ENCODE measurements around the gene OR10AD1.
"Not testable (repeated sequence)": the region's sequence is repeated elsewhere in the genome, so short reads cannot be mapped to it uniquely, and the experiment has no call there.

Gene OR10AD1

DNA sequence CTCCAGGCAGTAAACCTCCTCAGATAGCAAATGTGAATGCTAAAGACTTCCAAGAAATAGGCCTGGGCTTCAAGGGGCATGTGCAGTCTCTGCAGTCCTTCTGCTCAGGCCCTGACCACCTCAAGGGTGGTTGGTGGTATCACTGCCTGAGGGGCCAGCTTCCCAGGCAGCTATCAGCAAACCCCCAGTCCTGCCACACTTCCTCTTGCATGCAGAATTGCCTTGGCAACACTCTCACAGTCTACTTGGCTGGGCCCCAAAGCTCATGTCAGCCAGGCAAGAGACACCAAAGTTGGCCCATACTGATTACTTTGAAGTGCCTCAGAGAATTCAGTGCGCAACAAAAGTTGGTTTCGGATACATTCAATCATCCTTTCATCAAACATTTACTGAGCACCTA lies 42.3 kb downstream of the OR10AD1 start:
- Histone ChIP-seq H2AFZ (ENCODE audit: low read length, unreplicated experiment) (no peak overlapping the region), H3K36me3 (ENCODE audit: insufficient read depth, low read length) (no peaks in the 10 kb centered on the region), H3K27ac (ENCODE audit: low read depth, low read length) (no peak overlapping the region), H3K27me3 (ENCODE audit: insufficient read depth, low read length) (no peaks in the 10 kb centered on the region), H3K4me3 (ENCODE audit: low read depth, low read length) (no peak overlapping the region), H3K4me1 (ENCODE audit: control insufficient read depth, insufficient read depth, low read length, unreplicated experiment) (peaks cover 6% of the 10 kb centered on the region), H3K79me2 (ENCODE audit: control insufficient read depth, insufficient read depth, low read length, unreplicated experiment) (peaks cover 4% of the 10 kb centered on the region)

DNA sequence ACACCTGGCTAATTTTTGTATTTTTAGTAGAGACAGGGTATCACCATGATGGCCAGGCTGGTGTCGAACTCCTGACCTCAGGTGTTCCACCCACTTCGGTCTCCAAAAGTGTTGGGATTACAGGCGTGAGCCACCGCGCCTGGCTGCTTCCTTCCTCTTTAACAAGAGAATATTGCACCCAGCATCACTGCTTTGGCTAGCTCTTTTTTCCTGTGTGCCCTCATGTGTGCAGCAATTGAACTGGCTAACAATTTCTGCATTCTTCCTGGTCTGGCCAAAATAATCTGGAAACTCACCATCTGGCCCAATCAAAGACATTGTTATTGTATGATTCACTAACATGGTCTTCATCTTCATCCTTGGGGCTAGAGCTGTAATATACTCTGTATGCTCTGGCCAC lies 43.0 kb downstream of the OR10AD1 start:
- H3K36me3 ChIP-seq (ENCODE audit: insufficient read depth, low read length), result no peaks in the 10 kb centered on the region
- peaks cover 7% of the 10 kb centered on the region for H3K79me2 ChIP-seq (ENCODE audit: control insufficient read depth, insufficient read depth, low read length, unreplicated experiment)
- no peaks in the 10 kb centered on the region for H3K27me3 ChIP-seq (ENCODE audit: insufficient read depth, low read length)
- no peak overlapping the region for H2AFZ ChIP-seq (ENCODE audit: low read length, unreplicated experiment)
- no peak overlapping the region for H3K4me3 ChIP-seq (ENCODE audit: low read depth, low read length)
- peaks cover 6% of the 10 kb centered on the region for H3K4me1 ChIP-seq (ENCODE audit: control insufficient read depth, insufficient read depth, low read length, unreplicated experiment)
- no peak overlapping the region for H3K27ac ChIP-seq (ENCODE audit: low read depth, low read length)

GRCh38 chr12:48157889-48158370 lies 45.2 kb downstream of the OR10AD1 start:
- H3K27me3 ChIP-seq (ENCODE audit: insufficient read depth, low read length), result no peaks in the 10 kb centered on the region
- no peak overlapping the region for H3K27ac ChIP-seq (ENCODE audit: low read depth, low read length)
- peaks cover 6% of the 10 kb centered on the region for H3K4me1 ChIP-seq (ENCODE audit: control insufficient read depth, insufficient read depth, low read length, unreplicated experiment)
- H2AFZ ChIP-seq (ENCODE audit: low read length, unreplicated experiment), result peak overlapping the region; percentile 98
- H3K79me2 ChIP-seq (ENCODE audit: control insufficient read depth, insufficient read depth, low read length, unreplicated experiment), result peaks cover 9% of the 10 kb centered on the region
- peak overlapping the region; percentile 90 for H3K4me3 ChIP-seq (ENCODE audit: low read depth, low read length)
- no peaks in the 10 kb centered on the region for H3K36me3 ChIP-seq (ENCODE audit: insufficient read depth, low read length)

DNA sequence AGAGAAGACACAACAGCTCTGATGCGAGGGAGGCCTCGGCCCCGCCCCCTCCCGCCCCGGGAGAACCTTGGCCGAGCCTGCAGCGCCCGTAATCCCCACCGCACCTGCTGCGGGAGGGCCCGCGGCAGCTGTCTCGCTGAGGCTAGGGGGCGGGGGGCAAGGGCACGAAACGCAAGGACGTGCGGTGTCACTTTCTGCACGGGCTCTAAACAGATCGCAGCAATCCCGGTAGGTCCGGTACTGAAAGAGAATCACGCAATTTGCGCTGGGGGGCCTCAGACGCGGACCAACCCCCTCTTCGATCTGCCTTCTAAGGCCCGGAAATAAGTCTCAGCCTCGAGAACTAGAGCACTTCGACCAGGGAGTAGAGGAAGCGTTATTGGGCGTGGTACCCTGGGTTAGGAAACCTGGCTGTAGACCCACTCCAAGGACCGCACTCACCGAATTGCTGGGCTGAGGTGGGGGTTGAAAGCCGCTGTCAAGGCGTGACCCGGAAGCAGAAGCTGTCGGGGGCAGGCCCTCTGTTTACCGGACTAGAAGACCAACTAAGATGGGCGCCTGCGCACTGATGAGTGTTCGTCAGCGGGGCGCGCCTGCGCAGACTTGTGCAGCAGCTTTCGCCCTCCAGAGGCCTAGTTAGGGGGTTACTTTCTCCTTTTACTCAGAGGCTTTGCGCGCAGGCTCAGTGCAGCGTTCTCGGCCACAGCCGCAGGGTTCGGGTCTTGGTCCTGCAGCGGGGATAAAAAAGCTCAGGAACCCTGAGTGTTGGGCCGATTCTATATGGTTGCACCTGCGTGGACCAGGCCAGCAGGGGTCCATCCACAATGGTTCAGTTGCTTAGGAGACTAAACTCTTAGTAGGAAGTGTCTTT lies 45.8 kb downstream of the OR10AD1 start, which contains the start of gene ASB8:
TSS of gene ASB8 (minus strand) at position 498 of the 871 bp plus-strand sequence. CDS start 4,019 bp downstream, outside the sequence.
- no peaks in the 10 kb centered on the region for H3K36me3 ChIP-seq (ENCODE audit: insufficient read depth, low read length)
- H3K27ac ChIP-seq (ENCODE audit: low read depth, low read length), result no peak within 1 kb of the TSS
- H3K4me1 ChIP-seq (ENCODE audit: control insufficient read depth, insufficient read depth, low read length, unreplicated experiment), result peaks cover 6% of the 10 kb centered on the region
- peak within 1 kb of the TSS; percentile 90 for H3K4me3 ChIP-seq (ENCODE audit: low read depth, low read length)
- H2AFZ ChIP-seq (ENCODE audit: low read length, unreplicated experiment), result peak within 1 kb of the TSS; percentile 98
- H3K27me3 ChIP-seq (ENCODE audit: insufficient read depth, low read length), result no peaks in the 10 kb centered on the region
- H3K79me2 ChIP-seq (ENCODE audit: control insufficient read depth, insufficient read depth, low read length, unreplicated experiment), result peaks cover 9% of the 10 kb centered on the region

GRCh38 chr12:48156652-48157017 lies 46.5 kb downstream of the OR10AD1 start:
- Histone ChIP-seq H3K27ac (ENCODE audit: low read depth, low read length) (no peak overlapping the region), H3K4me3 (ENCODE audit: low read depth, low read length) (peak overlapping the region; percentile 90), H3K4me1 (ENCODE audit: control insufficient read depth, insufficient read depth, low read length, unreplicated experiment) (peaks cover 6% of the 10 kb centered on the region), H2AFZ (ENCODE audit: low read length, unreplicated experiment) (no peak overlapping the region), H3K27me3 (ENCODE audit: insufficient read depth, low read length) (no peaks in the 10 kb centered on the region), H3K79me2 (ENCODE audit: control insufficient read depth, insufficient read depth, low read length, unreplicated experiment) (peaks cover 9% of the 10 kb centered on the region), H3K36me3 (ENCODE audit: insufficient read depth, low read length) (no peaks in the 10 kb centered on the region)

DNA sequence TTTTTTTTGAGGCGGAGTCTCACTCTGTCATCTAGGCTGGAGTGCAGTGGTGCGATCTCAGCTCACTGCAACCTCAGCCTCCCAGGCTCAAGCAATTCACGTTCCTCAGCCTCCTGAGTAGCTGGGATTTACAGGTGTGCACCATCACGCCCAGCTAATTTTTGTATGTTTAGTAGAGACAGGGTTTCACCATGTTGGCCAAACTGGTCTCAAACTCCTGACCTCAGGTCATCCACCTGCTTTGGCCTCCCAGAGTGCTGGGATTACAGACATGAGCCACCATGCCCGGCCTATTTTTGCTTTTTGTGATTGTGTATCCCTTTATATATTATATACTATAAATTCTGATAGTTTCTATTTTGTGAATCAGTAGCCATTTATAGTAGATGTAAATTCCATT lies 47.3 kb downstream of the OR10AD1 start:
- not testable (repeated sequence) for H3K79me2 ChIP-seq (ENCODE audit: control insufficient read depth, insufficient read depth, low read length, unreplicated experiment); H3K27ac ChIP-seq (ENCODE audit: low read depth, low read length); H3K27me3 ChIP-seq (ENCODE audit: insufficient read depth, low read length); H3K4me3 ChIP-seq (ENCODE audit: low read depth, low read length); H3K4me1 ChIP-seq (ENCODE audit: control insufficient read depth, insufficient read depth, low read length, unreplicated experiment); H3K36me3 ChIP-seq (ENCODE audit: insufficient read depth, low read length); H2AFZ ChIP-seq (ENCODE audit: low read length, unreplicated experiment)
